Measurements from ENCODE around the gene IRF4. TPM values are rescaled to one million over a fixed set of nuclear protein-coding genes. Genes with fewer than 3 reads are reported as not detected.
A peak's percentile ranks its signal among the peaks of the same experiment; 100 is the strongest.
"Not testable (repeated sequence)": the region's sequence is repeated elsewhere in the genome, so short reads cannot be mapped to it uniquely, and the experiment has no call there.

IRF4 gene
- total RNA-seq, 2 experiments from 2014 or later: 189 to 291 TPM

- CTCF ChIA-PET (ENCODE audit: unreplicated experiment): no interaction called here
- H3K27ac ChIP-seq (ENCODE audit: low read depth, low read length, poor library complexity, severe bottlenecking): no peak overlapping the region
- intact Hi-C loops (cut with micrococcal nuclease; ENCODE audit: unreplicated experiment): no loop called here
Measured at GRCh38 chr6:374956-375355, 16.6 kb upstream of the IRF4 start.

GRCh38 chr6:376827-377640, 14.5 kb upstream of the IRF4 start:
- peak; percentile 70 for DNase-seq (ENCODE audit: low spot score)
- no peak for TF ChIP-seq CTCF (conservative IDR thresholded peaks at IDR 0.05; ENCODE audit: low read length)
- intact Hi-C loops (cut with micrococcal nuclease; ENCODE audit: unreplicated experiment): no loop called here
- Histone ChIP-seq H3K27ac (ENCODE audit: low read depth, low read length, poor library complexity, severe bottlenecking) (peak overlapping the region; percentile 49), H3K36me3 (ENCODE audit: insufficient read depth, low read length) (no peaks in the 10 kb centered on the region), H3K4me1 (ENCODE audit: insufficient read depth, low read length, poor library complexity, severe bottlenecking) (peaks cover 55% of the 10 kb centered on the region), H3K79me2 (ENCODE audit: insufficient read depth, low read depth, low read length) (no peaks in the 10 kb centered on the region), H3K9me3 (ENCODE audit: low read length) (no peaks in the 10 kb centered on the region), H3K9me2 (ENCODE audit: insufficient read depth, low read length) (no peaks in the 10 kb centered on the region), H2AFZ (ENCODE audit: low read length) (peak overlapping the region; percentile 77), H3K4me2 (ENCODE audit: low read length) (peak overlapping the region; percentile 65), H4K20me1 (ENCODE audit: insufficient read depth, low read length) (no peaks in the 10 kb centered on the region), H3K4me3 (ENCODE audit: low read depth, low read length, poor library complexity, severe bottlenecking) (peak overlapping the region; percentile 28)
- no TSS peak for BruUV-seq (replicated peaks)
- CTCF ChIA-PET (ENCODE audit: unreplicated experiment): interaction anchor here (1.0 to 1.3 kb wide), 5 partner anchors 8 to 45 kb away, joined by 3 to 5 read pairs (median 3); partner anchors contain the start of gene IRF4
- POLR2A ChIA-PET: interaction anchor here (0.7 to 4.6 kb wide), 15 partner anchors 11 to 159 kb away, joined by 3 to 81 read pairs (median 6); partner anchors contain the start of gene IRF4

More at GRCh38 chr6:374956-375355, 16.6 kb upstream of the IRF4 start:
- H3K4me2 ChIP-seq (ENCODE audit: low read length): no peak overlapping the region
- no peaks in the 10 kb centered on the region for H3K79me2 ChIP-seq (ENCODE audit: insufficient read depth, low read depth, low read length)
- H3K4me3 ChIP-seq (ENCODE audit: low read depth, low read length, poor library complexity, severe bottlenecking): no peak overlapping the region
- no peaks in the 10 kb centered on the region for H4K20me1 ChIP-seq (ENCODE audit: insufficient read depth, low read length)
- no peak overlapping the region for H2AFZ ChIP-seq (ENCODE audit: low read length)
- peaks cover 56% of the 10 kb centered on the region for H3K4me1 ChIP-seq (ENCODE audit: insufficient read depth, low read length, poor library complexity, severe bottlenecking)
- H3K36me3 ChIP-seq (ENCODE audit: insufficient read depth, low read length): no peaks in the 10 kb centered on the region
- no TSS peak for BruUV-seq (replicated peaks)
- no peaks in the 10 kb centered on the region for H3K9me3 ChIP-seq (ENCODE audit: low read length)
- TF ChIP-seq CTCF (conservative IDR thresholded peaks at IDR 0.05; ENCODE audit: low read length) (no peak), EZH2phosphoT487 (IDR thresholded peaks at IDR 0.05; ENCODE audit: borderline replicate concordance, low read depth, low read length) (no peak)
- no peak for DNase-seq (ENCODE audit: low spot score)
- H3K9me2 ChIP-seq (ENCODE audit: insufficient read depth, low read length): no peaks in the 10 kb centered on the region
- POLR2A ChIA-PET: interaction anchor here (0.7 to 4.6 kb wide), 2 partner anchors 12 to 59 kb away, joined by 3 to 81 read pairs; no protein-coding TSS in a partner anchor

GRCh38 chr6:377641-378020, 13.9 kb upstream of the IRF4 start:
- intact Hi-C loops (cut with micrococcal nuclease; ENCODE audit: unreplicated experiment); CTCF ChIA-PET (ENCODE audit: unreplicated experiment); H3K9me3 ChIP-seq (ENCODE audit: low read length); DNase-seq (ENCODE audit: low spot score); H3K9me2 ChIP-seq (ENCODE audit: insufficient read depth, low read length); H3K36me3 ChIP-seq (ENCODE audit: insufficient read depth, low read length); H4K20me1 ChIP-seq (ENCODE audit: insufficient read depth, low read length); BruUV-seq (replicated peaks); H3K27ac ChIP-seq (ENCODE audit: low read depth, low read length, poor library complexity, severe bottlenecking); H3K4me3 ChIP-seq (ENCODE audit: low read depth, low read length, poor library complexity, severe bottlenecking); H3K79me2 ChIP-seq (ENCODE audit: insufficient read depth, low read depth, low read length): not testable (repeated sequence)
- Histone ChIP-seq H3K4me2 (ENCODE audit: low read length) (peak overlapping the region; percentile 65), H2AFZ (ENCODE audit: low read length) (peak overlapping the region; percentile 77; the same call in 1 of the 2 replicates), H3K4me1 (ENCODE audit: insufficient read depth, low read length, poor library complexity, severe bottlenecking) (peaks cover 49% of the 10 kb centered on the region)
- POLR2A ChIA-PET: interaction anchor here (0.6 to 4.6 kb wide), 8 partner anchors 10 to 408 kb away, joined by 3 to 81 read pairs (median 6); partner anchors contain the start of gene IRF4

Data from OCI-LY7 (cell line).